HFFc6 (cell line): ENCODE results near the gene CLIP4. TPM values are rescaled to one million over a fixed set of nuclear protein-coding genes. Genes with fewer than 3 reads are reported as not detected.

ENCODE experiments used
- DNase-seq: peaks from one replicate; pipeline ENCODE4 v3.0.0-alpha.2; 2018
- H3K27ac Mint-ChIP-seq: 2 replicates; pipeline ENCODE4 v1.8.0; 2020; ENCODE audit warnings: mild to moderate bottlenecking, mixed read lengths
- H3K27me3 Mint-ChIP-seq: 2 replicates; pipeline ENCODE4 v1.8.0; 2021; ENCODE audit warnings: mild to moderate bottlenecking, moderate library complexity, mixed read lengths; ENCODE audit not compliant: insufficient read depth
- H3K36me3 Mint-ChIP-seq: 2 replicates; pipeline ENCODE4 v1.8.0; 2021; ENCODE audit warnings: low read depth, mixed read lengths
- H3K4me1 Mint-ChIP-seq: 2 replicates; pipeline ENCODE4 v1.8.0; 2020; ENCODE audit warnings: low read depth, mixed read lengths
- H3K4me3 Mint-ChIP-seq: 2 replicates; pipeline ENCODE4 v1.8.0; 2020; ENCODE audit warnings: mild to moderate bottlenecking, moderate library complexity, mixed read lengths
- H3K9me3 Mint-ChIP-seq: 2 replicates; pipeline ENCODE4 v1.8.0; 2020; ENCODE audit warnings: mild to moderate bottlenecking, mixed read lengths
- CTCF ChIP-seq: fragments of 200-600 bp; sonication (generic); IDR thresholded peaks from 2 replicates; pipeline ENCODE4 v1.5.0; 2021; ENCODE audit warnings: antibody characterized with exemption, mild to moderate bottlenecking
- total RNA-seq, 6 experiments: library from RNA; stranded (reverse); fragmentation: NEBNext Ultra II Directional; extraction: Animal tissue kit (Norgen Biotek cat#: 25700); gene quantifications; 2 replicates in 1 of 6; 3 replicates in 5 of 6; pipeline ENCODE4 v1.2.3, GENCODE V29; 2021

CLIP4 gene
- total RNA-seq, 6 experiments from 2014 or later = 33.7 to 40.9 (median 36.6) TPM

- DNase-seq = no peak
- no peak overlapping the region for H3K4me3 Mint-ChIP-seq
- H3K36me3 Mint-ChIP-seq = no peaks in the 10 kb centered on the region
- no peaks in the 10 kb centered on the region for H3K27me3 Mint-ChIP-seq
- no peak for TF ChIP-seq CTCF
- H3K27ac Mint-ChIP-seq = no peak overlapping the region
- no peaks in the 10 kb centered on the region for H3K9me3 Mint-ChIP-seq
- H3K4me1 Mint-ChIP-seq = no peaks in the 10 kb centered on the region
These were observed 18.2 kb upstream of the CLIP4 start for GRCh38 chr2:29096969-29097368.

- H3K27me3 Mint-ChIP-seq = no peaks in the 10 kb centered on the region
- H3K4me1 Mint-ChIP-seq = no peaks in the 10 kb centered on the region
- no peak overlapping the region for H3K4me3 Mint-ChIP-seq
- H3K36me3 Mint-ChIP-seq = no peaks in the 10 kb centered on the region
- no peak overlapping the region for H3K27ac Mint-ChIP-seq
- H3K9me3 Mint-ChIP-seq = no peaks in the 10 kb centered on the region
- TF ChIP-seq CTCF = no peak
- no peak for DNase-seq
These were observed 17.6 kb upstream of the CLIP4 start for GRCh38 chr2:29097569-29097968.

GRCh38 chr2:29100564-29100963 is 14.7 kb upstream of the CLIP4 start:
- Mint-ChIP-seq H3K4me1 (no peaks in the 10 kb centered on the region), H3K36me3 (no peaks in the 10 kb centered on the region), H3K27me3 (no peaks in the 10 kb centered on the region; the same call in 1 of the 2 replicates), H3K4me3 (no peak overlapping the region), H3K9me3 (no peaks in the 10 kb centered on the region), H3K27ac (no peak overlapping the region)
- TF ChIP-seq CTCF = no peak
- no peak for DNase-seq

GRCh38 chr2:29104688-29105087 is 10.5 kb upstream of the CLIP4 start:
- no peak for TF ChIP-seq CTCF
- Mint-ChIP-seq H3K27ac (no peak overlapping the region), H3K27me3 (no peaks in the 10 kb centered on the region; the same call in none of the 2 replicates), H3K4me3 (no peak overlapping the region), H3K4me1 (peaks cover 22% of the 10 kb centered on the region), H3K9me3 (no peaks in the 10 kb centered on the region), H3K36me3 (no peaks in the 10 kb centered on the region)
- no peak for DNase-seq

GRCh38 chr2:29105375-29105774 is 9.8 kb upstream of the CLIP4 start:
- Mint-ChIP-seq H3K9me3 (no peaks in the 10 kb centered on the region), H3K36me3 (no peaks in the 10 kb centered on the region), H3K4me1 (peaks cover 29% of the 10 kb centered on the region), H3K27me3 (no peaks in the 10 kb centered on the region; the same call in none of the 2 replicates), H3K4me3 (no peak overlapping the region), H3K27ac (no peak overlapping the region)
- no peak for DNase-seq
- TF ChIP-seq CTCF = no peak

- Mint-ChIP-seq H3K27ac (no peak overlapping the region), H3K36me3 (no peaks in the 10 kb centered on the region), H3K4me3 (no peak overlapping the region), H3K4me1 (peaks cover 38% of the 10 kb centered on the region), H3K27me3 (no peaks in the 10 kb centered on the region; the same call in none of the 2 replicates), H3K9me3 (no peaks in the 10 kb centered on the region)
- DNase-seq = no peak
- TF ChIP-seq CTCF = no peak
These were observed 9.0 kb upstream of the CLIP4 start for GRCh38 chr2:29106256-29106655.
